Endometrial microvascular endothelial cells (primary cell): ENCODE measurements around the gene NFIB. TPM values are rescaled to one million over a fixed set of nuclear protein-coding genes. Genes with fewer than 3 reads are reported as not detected.

ENCODE experiments used
- in situ Hi-C: cut with HindIII; loops from 2 replicates; pipeline ENCODE4 v1.10.0; 2017; ENCODE audit warnings: low sequenced_read_pairs, low pct_unique_long_range_greater_than_20kb; ENCODE audit errors: inconsistent ontology term
- total RNA-seq: library from RNA; depleted of rRNA; stranded (reverse); fragments of >200 nt; gene quantifications from one replicate; pipeline ENCODE4 v1.2.3, GENCODE V29; 2015; ENCODE audit errors: inconsistent ontology term

Gene NFIB
- total RNA-seq, 1 donor from 2014 or later, result 80.0 TPM

- in situ Hi-C loops, result no loop called here
These were observed 77.3 kb downstream of the NFIB start for GRCh38 chr9:14236591-14236990.

GRCh38 chr9:14232111-14232510, 81.8 kb downstream of the NFIB start:
- in situ Hi-C loops, result no loop called here

DNA sequence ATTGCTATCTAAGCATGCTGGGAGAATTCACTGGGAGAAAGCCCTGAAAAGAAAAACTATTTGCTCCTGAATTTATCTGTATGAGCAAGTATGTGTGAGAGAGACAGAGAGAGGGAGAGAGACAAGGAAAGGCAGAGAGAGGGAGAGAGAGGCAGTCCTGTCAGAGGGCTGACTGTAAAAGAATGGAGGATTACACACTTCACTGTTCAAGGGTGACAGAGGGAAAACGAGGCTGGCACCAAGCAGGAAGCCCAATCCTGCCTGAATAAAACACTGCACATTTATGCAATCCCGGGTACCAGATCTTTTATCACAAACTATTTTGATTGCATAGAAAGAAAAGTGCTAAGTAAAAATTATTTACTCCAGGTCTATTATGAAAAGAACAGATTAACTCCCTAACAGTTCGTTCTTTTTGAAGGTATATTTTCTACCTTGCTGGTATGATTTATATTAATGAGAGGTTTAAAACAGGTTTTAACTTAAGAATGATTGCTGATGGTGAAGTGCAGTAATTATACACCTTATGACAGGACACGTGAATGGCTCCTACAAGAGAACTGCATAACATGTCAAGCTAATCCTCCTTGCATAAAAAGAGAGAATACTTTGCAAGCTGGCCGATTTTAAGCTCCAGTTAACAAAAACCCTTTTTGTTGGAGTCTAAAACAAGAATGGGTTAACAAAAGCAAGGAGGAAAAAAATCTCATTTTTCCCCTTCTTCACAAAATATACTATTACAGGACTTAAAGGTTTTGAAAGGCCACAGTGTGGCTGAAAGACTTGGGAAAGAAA, 82.5 kb downstream of the NFIB start:
- in situ Hi-C loops, result no loop called here

DNA sequence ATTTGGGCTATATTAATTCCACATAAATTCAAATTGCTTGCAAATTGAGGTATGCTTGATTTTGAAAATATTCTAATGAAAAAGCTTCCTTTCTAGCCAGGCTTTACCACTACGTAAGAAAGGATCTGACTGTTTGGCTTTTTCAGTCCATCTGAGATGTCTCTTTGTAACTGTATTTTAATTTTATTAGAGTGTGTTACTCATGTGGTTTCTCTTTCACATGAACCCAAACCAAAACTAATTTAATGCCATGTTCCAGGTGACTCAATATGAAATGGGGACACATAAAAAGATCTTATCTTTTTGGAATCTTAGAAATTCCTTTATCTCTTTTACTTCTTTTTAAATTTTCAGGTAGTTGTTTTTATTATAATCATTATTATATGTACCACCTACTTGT, 85.3 kb downstream of the NFIB start:
- in situ Hi-C loops, result no loop called here

DNA sequence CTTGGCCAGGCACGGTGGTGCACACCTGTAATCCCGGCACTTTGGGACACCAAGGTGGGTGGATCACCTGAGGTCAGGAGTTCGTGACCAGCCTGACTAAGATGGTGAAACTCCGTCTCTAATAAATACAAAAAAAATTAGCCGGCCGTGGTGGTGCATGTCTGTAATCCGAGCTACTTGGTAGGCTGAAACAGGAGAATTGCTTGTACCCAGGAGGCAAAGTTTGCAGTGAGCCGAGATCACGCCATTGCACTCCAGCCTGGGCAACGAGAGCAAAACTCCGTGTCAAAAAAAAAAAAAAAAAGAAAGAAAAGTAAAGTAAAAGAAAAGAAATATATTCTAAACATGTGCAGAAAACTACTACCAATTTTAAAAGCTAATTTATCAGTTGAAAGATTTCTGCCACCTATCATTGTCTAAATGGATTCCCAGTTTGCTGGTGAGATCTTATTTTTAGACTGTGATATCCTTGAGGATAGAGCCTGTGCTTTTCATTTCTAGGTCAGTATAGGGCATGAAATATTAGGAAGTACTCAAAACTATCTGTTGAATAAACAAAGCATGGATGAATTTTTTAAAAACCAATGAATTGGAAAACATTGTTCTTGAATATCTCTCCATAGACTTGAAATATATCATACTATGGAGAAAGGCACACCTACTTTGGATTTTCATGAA, 86.9 kb downstream of the NFIB start:
- in situ Hi-C loops, result no loop called here

- in situ Hi-C loops, result no loop called here
These were observed 90.9 kb downstream of the NFIB start for GRCh38 chr9:14223081-14223480.

DNA sequence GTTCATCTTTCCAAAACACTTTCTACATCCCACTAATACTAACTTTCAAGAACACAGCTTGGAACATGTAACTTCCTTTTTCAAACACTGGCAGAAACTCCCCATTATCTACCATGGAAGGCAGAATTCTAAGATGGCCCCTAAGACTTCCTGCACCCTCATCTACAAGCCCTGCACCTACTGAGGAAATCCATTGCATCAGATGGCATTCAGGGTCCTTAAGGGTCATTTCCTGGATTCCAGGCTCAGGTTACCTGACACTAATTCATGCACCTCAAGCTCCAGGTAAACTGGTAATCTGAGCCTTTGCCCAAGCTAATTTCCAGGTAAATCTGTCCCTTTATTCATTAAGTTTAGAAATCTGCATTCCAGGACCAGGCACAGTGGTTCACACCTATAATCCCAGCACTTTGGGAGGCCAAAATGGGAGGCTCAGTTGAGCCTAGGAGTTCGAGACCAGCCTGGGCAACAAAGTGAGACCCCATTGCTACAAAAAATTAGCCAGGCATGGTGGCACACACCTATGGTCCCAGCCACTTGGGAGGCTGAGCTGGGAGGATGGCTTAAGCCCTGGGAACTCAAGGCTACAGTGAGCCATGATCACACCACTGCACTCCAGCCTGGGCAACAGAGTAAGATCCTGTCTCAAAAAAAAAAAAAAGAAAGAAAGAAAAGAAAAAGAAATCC, 91.6 kb downstream of the NFIB start:
- in situ Hi-C loops, result no loop called here

GRCh38 chr9:14221558-14221957, 92.4 kb downstream of the NFIB start:
- in situ Hi-C loops, result no loop called here

DNA sequence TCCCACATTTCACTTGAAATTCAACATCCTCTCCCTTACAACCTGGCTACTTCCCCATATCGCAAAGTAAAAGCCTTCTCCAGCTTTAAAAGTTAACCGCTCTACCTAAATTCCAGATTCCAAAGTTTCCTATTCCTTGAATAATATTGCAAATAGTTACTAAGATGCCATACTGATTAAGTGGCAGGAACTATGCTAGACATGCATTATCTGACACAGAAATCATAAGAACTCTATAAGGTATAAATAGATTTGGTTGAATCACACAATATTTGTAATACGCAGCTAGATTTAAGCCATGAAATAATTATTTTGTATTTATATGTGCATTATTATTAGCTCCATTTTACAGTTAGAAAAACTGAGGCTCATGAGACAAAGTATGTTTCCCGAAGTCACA, 92.8 kb downstream of the NFIB start:
- in situ Hi-C loops, result no loop called here

GRCh38 chr9:14220256-14220655, 93.7 kb downstream of the NFIB start:
- in situ Hi-C loops, result no loop called here

DNA sequence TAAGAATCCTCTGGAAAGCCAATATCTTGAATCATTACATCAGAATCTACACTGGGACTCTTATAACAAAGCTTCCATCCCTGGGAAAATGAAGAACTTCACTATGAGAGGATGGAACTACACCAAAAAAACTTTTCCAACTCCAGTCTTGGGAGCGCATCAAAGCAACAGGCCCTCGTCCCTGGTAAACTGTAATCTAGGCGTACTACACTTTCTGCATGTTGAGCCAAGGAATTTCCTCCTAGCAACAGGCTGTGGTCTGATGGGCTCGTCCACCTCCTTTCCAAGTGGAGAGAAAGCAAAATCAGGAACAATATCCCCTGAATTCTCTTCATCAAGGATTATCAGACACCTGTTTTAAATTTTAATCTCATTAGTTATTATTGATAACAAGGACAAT, 94.1 kb downstream of the NFIB start:
- in situ Hi-C loops, result no loop called here

DNA sequence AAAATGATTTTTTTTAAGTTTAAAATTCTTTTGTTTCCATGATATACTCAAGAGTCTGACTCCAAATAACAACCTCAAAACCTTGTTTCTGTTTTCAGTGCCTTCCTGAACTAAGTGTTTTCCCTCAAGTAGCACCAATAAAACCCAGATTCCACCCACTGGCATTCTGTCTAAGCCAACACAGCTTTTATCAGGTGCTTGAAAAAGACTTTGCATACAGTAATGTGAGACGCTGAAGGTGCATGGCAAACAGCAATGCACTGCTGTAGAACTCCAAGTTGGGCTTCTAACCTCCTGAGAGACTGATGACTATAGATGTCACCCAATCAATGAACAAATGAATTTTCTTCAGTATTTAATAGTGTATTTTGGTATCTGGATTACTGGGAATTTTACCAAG, 95.7 kb downstream of the NFIB start:
- in situ Hi-C loops, result no loop called here

DNA sequence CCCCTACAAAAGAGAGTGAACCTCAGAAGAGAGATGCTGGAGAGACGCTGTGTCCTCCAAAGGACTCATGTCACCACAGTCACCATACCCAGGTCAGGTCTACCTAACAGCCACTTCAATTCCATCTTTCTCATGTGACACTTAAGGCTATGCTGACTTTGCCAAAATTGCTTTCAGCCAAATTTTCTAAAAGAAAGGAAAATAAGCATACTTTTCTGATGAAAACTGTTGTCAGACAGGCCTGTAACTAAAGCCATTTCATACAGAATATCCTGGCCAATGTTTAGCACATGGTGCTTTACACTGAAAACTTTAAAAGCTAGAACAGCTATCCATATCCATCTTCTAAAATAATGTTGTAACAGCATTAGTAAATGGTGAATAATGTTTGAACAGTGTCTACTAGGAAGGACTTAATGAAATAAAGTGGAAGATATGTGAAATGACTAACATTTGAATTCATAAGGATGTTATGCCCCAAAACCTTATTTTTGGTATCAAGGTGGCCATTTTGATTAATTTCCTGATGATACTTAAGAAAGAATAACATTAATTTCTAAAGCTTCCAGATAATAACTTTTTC, 97.2 kb downstream of the NFIB start:
- in situ Hi-C loops, result no loop called here

DNA sequence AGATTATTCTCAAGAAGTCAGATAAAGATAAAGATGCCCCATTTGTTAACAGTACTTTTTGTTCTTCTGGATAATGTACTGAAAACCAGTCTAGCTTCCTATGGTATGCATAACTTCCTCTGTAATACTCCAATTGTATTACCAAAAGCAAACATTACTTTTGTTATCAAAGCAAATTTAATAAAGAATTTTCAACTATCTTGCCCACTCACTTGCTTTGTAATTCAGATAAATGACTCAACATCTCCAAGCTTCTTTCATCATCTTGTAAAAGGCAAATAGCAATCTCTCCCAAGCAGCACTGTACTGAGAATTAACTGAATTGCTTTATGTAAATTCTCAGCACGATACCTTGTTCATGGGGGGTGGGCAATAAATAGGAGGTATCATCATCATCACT, 98.3 kb downstream of the NFIB start:
- in situ Hi-C loops, result no loop called here

GRCh38 chr9:14214693-14215092, 99.2 kb downstream of the NFIB start:
- in situ Hi-C loops, result no loop called here

DNA sequence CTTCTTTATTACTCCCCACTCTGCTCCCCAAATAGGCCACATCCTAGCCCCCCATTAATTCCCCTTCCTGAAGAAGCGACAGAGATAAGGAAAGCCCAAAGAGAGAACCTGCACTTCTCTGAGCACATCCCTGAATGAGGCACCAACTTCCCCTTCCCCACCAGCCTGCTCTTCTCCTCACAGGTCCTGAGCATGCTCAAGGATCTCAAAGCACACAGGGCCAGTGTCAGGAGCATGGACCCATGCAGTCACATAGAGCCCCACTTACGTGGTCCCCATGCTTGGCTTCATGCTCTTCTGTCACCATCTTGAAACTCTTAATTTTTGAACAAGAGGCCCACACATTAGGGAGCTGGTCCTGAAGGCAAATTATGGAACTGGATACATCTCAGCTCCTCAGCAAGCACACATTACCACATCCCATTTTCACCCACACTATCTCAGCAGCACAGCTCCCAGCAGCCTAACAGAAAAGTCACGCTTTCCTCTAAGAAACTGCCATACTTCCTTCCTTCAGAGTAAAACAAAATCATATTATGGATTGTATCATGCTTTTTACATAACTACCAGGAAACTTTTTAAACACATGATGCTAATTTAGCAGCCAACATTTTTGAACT, 99.8 kb downstream of the NFIB start:
- in situ Hi-C loops, result no loop called here

DNA sequence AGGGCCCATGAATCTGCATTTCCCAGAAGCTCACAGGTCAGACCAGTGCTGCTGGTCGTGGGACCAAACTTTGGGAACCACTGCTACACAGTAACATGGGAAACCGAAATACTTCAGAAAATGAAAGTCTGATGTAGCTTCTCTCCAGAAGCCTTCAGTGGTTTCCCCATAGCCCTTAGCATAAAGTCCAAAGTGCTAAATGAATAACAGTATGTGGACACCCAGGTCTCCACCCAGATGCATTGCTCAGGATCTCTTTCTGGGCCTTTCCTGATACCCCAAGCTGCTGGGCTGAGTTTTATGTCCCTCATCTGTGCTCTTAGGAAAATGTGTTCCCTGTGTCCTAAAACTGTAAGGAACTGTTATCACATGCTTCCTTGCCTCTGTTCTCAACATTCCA, 100.4 kb downstream of the NFIB start:
- in situ Hi-C loops, result no loop called here

DNA sequence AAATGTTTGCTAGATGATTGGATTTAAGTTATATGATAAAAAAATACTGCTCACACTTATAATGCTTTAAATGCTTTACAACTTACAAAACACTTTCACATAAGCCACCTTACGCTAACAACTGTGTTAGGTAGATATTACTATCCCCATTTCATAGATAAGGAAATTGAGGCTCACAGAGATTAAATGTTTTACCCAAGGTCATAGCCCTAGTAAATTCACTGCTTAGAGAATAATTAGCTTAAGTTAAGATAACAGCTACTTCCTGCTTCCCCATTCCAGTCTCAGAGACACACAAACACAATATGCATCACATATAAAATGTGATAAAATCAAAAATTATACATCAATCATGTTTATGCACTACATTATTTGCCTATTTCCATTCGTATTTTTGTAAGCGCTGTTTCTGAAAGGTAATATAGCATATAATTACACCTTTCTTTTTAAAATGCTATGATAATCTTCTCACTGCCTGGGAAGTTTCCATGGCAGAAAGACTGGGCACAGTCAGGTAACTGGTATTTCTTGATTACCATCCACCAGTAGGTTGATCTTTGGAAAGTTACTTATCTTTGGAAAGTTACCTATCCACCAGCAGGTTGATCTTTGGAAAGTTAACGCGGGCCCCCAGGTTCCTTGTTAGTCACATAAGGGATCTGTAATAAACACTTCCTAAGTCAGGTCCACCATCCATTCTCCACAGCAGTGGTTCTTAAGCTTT, 101.1 kb downstream of the NFIB start:
- in situ Hi-C loops, result no loop called here

DNA sequence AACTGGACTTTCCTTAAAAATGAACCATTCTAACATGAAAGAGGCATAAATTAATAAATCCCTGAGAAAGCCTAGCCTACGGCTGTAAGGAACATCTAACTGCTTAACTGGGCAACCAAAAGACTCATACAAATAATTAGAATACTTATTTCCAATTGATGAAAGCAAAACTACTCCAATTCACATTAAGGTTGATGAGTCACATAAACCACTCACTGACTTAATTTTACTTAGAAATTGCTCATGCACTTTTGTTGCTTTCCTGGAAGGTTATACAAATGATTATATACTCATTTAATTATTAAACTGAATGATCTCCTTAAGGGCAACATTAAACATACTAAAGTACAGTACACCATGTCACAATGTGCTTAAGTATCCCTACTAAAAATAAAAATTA, 101.9 kb downstream of the NFIB start:
- in situ Hi-C loops, result no loop called here
